HepG2 (cell line): ENCODE results near the gene TSPAN9. TPM values are rescaled to one million over a fixed set of nuclear protein-coding genes. Genes with fewer than 3 reads are reported as not detected.

Experiments
- ATAC-seq: fragments of 200-7000 bp; cut with Tn5 transposase; 3 replicates; pipeline ENCODE4 v1.9.1; 2020; ENCODE audit warnings: mild to moderate bottlenecking, moderate library complexity
- BruUV-seq: library from RNA; stranded (reverse); fragments of 400-500 nt; replicated peaks from 2 replicates; lab custom pipeline; 2021; lab: Mats Ljungman, UMichigan
- CTCF ChIA-PET: fragments of 300-600 bp; formaldehyde crosslinking; extraction: SDS; loops from one replicate; lab custom pipeline; 2021; ENCODE audit warnings: low total read pairs, inconsistent platforms, low intra/inter-chr PET ratio; lab: Yijun Ruan, JAX
- POLR2A ChIA-PET: fragments of 350-600 bp; sonication (Branson Sonifier 250); formaldehyde crosslinking; loops from one replicate; lab custom pipeline; 2020; ENCODE audit warnings: antibody characterized with exemption, inconsistent platforms; lab: Yijun Ruan, JAX
- DNase-seq: peaks from one replicate; pipeline ENCODE4 v3.0.0-alpha.2; 2015; ENCODE audit warnings: low spot score
- FAIRE-seq: peaks from 3 replicates; lab custom pipeline; 2011; peaks lifted over from hg19 to GRCh38; lab: Jason Lieb, UNC
- H2AFZ ChIP-seq: one replicate; pipeline ENCODE4 v1.6.1; 2011; ENCODE audit warnings: low read length, inconsistent platforms
- H3K27ac ChIP-seq: fragments of 300-600 bp; 3 replicates; pipeline ENCODE4 v1.8.0; 2011; ENCODE audit warnings: mixed run types, mild to moderate bottlenecking, mixed read lengths, low read length, inconsistent platforms; ENCODE audit not compliant: insufficient read depth; ENCODE audit errors: extremely low read length
- H3K27me3 ChIP-seq, 2 experiments: fragments of 200-600 bp in 1 of 2; 2 replicates in 1 of 2; 3 replicates in 1 of 2; pipeline versions ENCODE4 v1.6.0 to v1.8.0; 2011; ENCODE audit warnings: low read length in 2 of 2, mild to moderate bottlenecking in 2 of 2, moderate library complexity in 2 of 2, inconsistent platforms in 1 of 2; ENCODE audit not compliant: insufficient read depth in 2 of 2, control insufficient read depth in 1 of 2
- H3K36me3 ChIP-seq, 2 experiments: fragments of 200-600 bp in 1 of 2; replicated peaks in 1 of 2; 2 replicates in 1 of 2; 3 replicates in 1 of 2; pipeline versions ENCODE4 v1.5.1 to v1.8.0; 2011; ENCODE audit warnings: low read length in 2 of 2, inconsistent platforms in 1 of 2; ENCODE audit not compliant: insufficient read depth in 2 of 2, control insufficient read depth in 1 of 2
- H3K4me1 ChIP-seq: 2 replicates; pipeline ENCODE4 v1.5.1; 2012; ENCODE audit warnings: low read length, inconsistent platforms; ENCODE audit not compliant: insufficient read depth
- H3K4me2 ChIP-seq: 2 replicates; pipeline ENCODE4 v1.6.0; 2011; ENCODE audit warnings: low read depth, low read length, inconsistent platforms
- H3K4me3 ChIP-seq, 3 experiments: fragments of 200-600 bp in 1 of 3; sonication (generic), shearing (Covaris generic) in 1 of 3; replicated peaks in 1 of 3; 2 replicates each; pipeline ENCODE4 v1.5.1; 2011 to 2016; ENCODE audit warnings: low read length in 3 of 3, inconsistent platforms in 2 of 3, low read depth in 2 of 3, mild to moderate bottlenecking in 2 of 3, control low read depth in 1 of 3, mixed read lengths in 1 of 3; ENCODE audit not compliant: insufficient read depth in 1 of 3
- H3K79me2 ChIP-seq: one replicate; pipeline ENCODE4 v1.6.1; 2011; ENCODE audit warnings: low read length, inconsistent platforms; ENCODE audit not compliant: insufficient read depth
- H3K9ac ChIP-seq: 2 replicates; pipeline ENCODE4 v1.6.0; 2011; ENCODE audit warnings: mild to moderate bottlenecking, low read depth, low read length, inconsistent platforms; ENCODE audit not compliant: insufficient read depth
- H3K9me3 ChIP-seq: 2 replicates; pipeline ENCODE4 v1.5.1; 2012; ENCODE audit warnings: mild to moderate bottlenecking, low read length
- H4K20me1 ChIP-seq: 2 replicates; pipeline ENCODE4 v1.6.0; 2011; ENCODE audit warnings: inconsistent platforms, mild to moderate bottlenecking, low read length, moderate library complexity; ENCODE audit not compliant: insufficient read depth
- AGO1 ChIP-seq: fragments of 200-400 bp; formaldehyde crosslinking; IDR thresholded peaks from 2 replicates; pipeline ENCODE4 v1.6.1; 2017; ENCODE audit warnings: mild to moderate bottlenecking, low read depth, low read length, moderate library complexity; ENCODE audit not compliant: poor library complexity, severe bottlenecking
- CCDC6 ChIP-seq: sonication (generic); formaldehyde crosslinking; IDR thresholded peaks from 2 replicates; pipeline ENCODE4 v1.8.1; 2022; ENCODE audit warnings: mild to moderate bottlenecking, missing genetic modification reagents, moderate library complexity
- ELF1 ChIP-seq: sonication (generic); formaldehyde crosslinking; IDR thresholded peaks from 2 replicates; pipeline ENCODE4 v1.4.0; 2020; ENCODE audit warnings: missing genetic modification reagents
- KDM1A ChIP-seq: IDR thresholded peaks from 2 replicates; pipeline ENCODE4 v1.6.1; 2016; ENCODE audit warnings: missing compliant biosample characterization
- NR1H2 ChIP-seq: sonication (generic); formaldehyde crosslinking; IDR thresholded peaks from 2 replicates; pipeline ENCODE4 v1.8.1; 2022; ENCODE audit warnings: low read depth, missing genetic modification reagents, borderline replicate concordance
- PAX8 ChIP-seq: sonication (generic); formaldehyde crosslinking; IDR thresholded peaks from 2 replicates; pipeline ENCODE4 v1.8.0; 2022; ENCODE audit warnings: mild to moderate bottlenecking, missing genetic modification reagents, borderline replicate concordance
- SIN3B ChIP-seq: fragments of 150-350 bp; IDR thresholded peaks from 2 replicates; pipeline ENCODE4 v1.6.1; 2014; ENCODE audit warnings: low read length
- SMARCC2 ChIP-seq: fragments of 450-650 bp; IDR thresholded peaks from 2 replicates; pipeline ENCODE4 v1.6.1; 2017; ENCODE audit warnings: antibody characterized with exemption, mild to moderate bottlenecking
- SRSF4 ChIP-seq: fragments of 200-400 bp; formaldehyde crosslinking; IDR thresholded peaks from one replicate; pipeline ENCODE4 v1.6.1; 2018; ENCODE audit warnings: mild to moderate bottlenecking, low read depth, low read length, moderate library complexity; ENCODE audit not compliant: poor library complexity, severe bottlenecking
- ZNF768 ChIP-seq: sonication (generic); formaldehyde crosslinking; IDR thresholded peaks from 2 replicates; pipeline ENCODE4 v1.4.0; 2020; ENCODE audit warnings: missing genetic modification reagents
- ZNF782 ChIP-seq: sonication (generic); formaldehyde crosslinking; IDR thresholded peaks from 2 replicates; pipeline ENCODE4 v1.4.0; 2020; ENCODE audit warnings: missing genetic modification reagents, mild to moderate bottlenecking, borderline replicate concordance
- WGBS: methylation state at CpG from one replicate; pipeline ENCODE4 v1.1.6; 2017; ENCODE audit warnings: low lambda C conversion rate; 5-methylcytosine and 5-hydroxymethylcytosine counted together
- in situ Hi-C: cut with HindIII; loops from 2 replicates; pipeline ENCODE4 v1.10.0; 2017; ENCODE audit warnings: low pct_unique_long_range_greater_than_20kb; ENCODE audit not compliant: extremely low pct_ligation_motif_present
- intact Hi-C: fragments of 100-400 bp; cut with micrococcal nuclease; formaldehyde crosslinking; loops from one replicate; pipeline ENCODE4 v1.10.0; 2022; ENCODE audit not compliant: unreplicated experiment
- polyA plus RNA-seq, 8 experiments: library from polyadenylated mRNA; depleted of rRNA in 3 of 8; stranded (reverse) in 7 of 8; unstranded in 1 of 8; fragments of >200 nt; fragmentation: Illumina TruSeq in 4 of 8; extraction: Trizol in 4 of 8; gene quantifications; 2 replicates each; pipeline versions ENCODE4 v1.2.1 to v1.2.3, GENCODE V29; 2011 to 2016; ENCODE audit warnings: low read depth in 4 of 8, missing spikeins in 1 of 8, mixed read lengths in 1 of 8; ENCODE audit not compliant: insufficient read depth in 1 of 8
- total RNA-seq, 5 experiments: library from RNA; depleted of rRNA; stranded (reverse); fragments of >200 nt; fragmentation: Illumina TruSeq; extraction: Trizol; gene quantifications; 2 replicates each; pipeline ENCODE4 v1.2.3, GENCODE V29; 2016; ENCODE audit warnings: low read depth in 1 of 5
- TF ChIP-seq, protein P1 (sequence below): sonication (generic); formaldehyde crosslinking; IDR thresholded peaks from 2 replicates; pipeline ENCODE4 v1.5.1; 2020; ENCODE audit warnings: missing genetic modification reagents, mild to moderate bottlenecking, borderline replicate concordance
- TF ChIP-seq, protein P2 (sequence below): sonication (generic); formaldehyde crosslinking; IDR thresholded peaks from 2 replicates; pipeline ENCODE4 v1.4.0; 2020; ENCODE audit warnings: low read depth, missing genetic modification reagents
- TF ChIP-seq, protein P3 (sequence below): sonication (generic); formaldehyde crosslinking; IDR thresholded peaks from 2 replicates; pipeline ENCODE4 v1.8.0; 2022; ENCODE audit warnings: missing genetic modification reagents, low read depth, mild to moderate bottlenecking, borderline replicate concordance
- TF ChIP-seq, protein P4 (sequence below): conservative IDR thresholded peaks from 2 replicates; pipeline ENCODE4 v1.6.1; 2018; ENCODE audit warnings: missing genetic modification reagents

TSPAN9 gene
- total and polyA plus RNA-seq, 2 of the 13 experiments (the other 11 are each of a cell fraction or from before 2014, with no cell fraction given): 18.1 to 42.3 TPM

DNA sequence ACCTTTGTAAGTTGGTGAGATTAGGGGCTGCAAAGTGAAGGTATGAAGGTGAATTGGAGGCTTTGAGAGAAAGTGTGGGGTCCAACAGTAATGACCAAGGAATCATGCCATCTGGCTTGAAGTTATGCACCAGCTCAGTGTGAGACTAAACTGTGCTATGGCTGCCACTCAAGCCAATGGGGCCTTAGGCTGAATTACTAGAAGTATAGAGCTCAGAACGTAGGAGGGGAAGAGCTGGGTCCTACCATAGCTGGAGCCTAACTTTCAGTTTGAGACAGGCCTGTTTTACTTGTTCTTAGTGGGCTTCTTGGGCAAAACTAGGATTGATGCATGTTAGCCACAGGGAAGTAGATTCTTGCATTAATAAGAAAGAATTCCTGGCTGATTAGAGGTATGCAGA lies 194.0 kb downstream of the TSPAN9 start (continued):
- TF ChIP-seq, protein P1, sequence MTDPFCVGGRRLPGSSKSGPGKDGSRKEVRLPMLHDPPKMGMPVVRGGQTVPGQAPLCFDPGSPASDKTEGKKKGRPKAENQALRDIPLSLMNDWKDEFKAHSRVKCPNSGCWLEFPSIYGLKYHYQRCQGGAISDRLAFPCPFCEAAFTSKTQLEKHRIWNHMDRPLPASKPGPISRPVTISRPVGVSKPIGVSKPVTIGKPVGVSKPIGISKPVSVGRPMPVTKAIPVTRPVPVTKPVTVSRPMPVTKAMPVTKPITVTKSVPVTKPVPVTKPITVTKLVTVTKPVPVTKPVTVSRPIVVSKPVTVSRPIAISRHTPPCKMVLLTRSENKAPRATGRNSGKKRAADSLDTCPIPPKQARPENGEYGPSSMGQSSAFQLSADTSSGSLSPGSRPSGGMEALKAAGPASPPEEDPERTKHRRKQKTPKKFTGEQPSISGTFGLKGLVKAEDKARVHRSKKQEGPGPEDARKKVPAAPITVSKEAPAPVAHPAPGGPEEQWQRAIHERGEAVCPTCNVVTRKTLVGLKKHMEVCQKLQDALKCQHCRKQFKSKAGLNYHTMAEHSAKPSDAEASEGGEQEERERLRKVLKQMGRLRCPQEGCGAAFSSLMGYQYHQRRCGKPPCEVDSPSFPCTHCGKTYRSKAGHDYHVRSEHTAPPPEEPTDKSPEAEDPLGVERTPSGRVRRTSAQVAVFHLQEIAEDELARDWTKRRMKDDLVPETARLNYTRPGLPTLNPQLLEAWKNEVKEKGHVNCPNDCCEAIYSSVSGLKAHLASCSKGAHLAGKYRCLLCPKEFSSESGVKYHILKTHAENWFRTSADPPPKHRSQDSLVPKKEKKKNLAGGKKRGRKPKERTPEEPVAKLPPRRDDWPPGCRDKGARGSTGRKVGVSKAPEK (CRISPR knock-in tag): no peak
- TF ChIP-seq, protein P2, sequence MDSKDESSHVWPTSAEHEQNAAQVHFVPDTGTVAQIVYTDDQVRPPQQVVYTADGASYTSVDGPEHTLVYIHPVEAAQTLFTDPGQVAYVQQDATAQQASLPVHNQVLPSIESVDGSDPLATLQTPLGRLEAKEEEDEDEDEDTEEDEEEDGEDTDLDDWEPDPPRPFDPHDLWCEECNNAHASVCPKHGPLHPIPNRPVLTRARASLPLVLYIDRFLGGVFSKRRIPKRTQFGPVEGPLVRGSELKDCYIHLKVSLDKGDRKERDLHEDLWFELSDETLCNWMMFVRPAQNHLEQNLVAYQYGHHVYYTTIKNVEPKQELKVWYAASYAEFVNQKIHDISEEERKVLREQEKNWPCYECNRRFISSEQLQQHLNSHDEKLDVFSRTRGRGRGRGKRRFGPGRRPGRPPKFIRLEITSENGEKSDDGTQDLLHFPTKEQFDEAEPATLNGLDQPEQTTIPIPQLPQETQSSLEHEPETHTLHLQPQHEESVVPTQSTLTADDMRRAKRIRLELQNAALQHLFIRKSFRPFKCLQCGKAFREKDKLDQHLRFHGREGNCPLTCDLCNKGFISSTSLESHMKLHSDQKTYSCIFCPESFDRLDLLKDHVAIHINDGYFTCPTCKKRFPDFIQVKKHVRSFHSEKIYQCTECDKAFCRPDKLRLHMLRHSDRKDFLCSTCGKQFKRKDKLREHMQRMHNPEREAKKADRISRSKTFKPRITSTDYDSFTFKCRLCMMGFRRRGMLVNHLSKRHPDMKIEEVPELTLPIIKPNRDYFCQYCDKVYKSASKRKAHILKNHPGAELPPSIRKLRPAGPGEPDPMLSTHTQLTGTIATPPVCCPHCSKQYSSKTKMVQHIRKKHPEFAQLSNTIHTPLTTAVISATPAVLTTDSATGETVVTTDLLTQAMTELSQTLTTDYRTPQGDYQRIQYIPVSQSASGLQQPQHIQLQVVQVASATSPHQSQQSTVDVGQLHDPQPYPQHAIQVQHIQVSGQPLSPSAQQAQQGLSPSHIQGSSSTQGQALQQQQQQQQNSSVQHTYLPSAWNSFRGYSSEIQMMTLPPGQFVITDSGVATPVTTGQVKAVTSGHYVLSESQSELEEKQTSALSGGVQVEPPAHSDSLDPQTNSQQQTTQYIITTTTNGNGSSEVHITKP (CRISPR knock-in tag): no peak
- no peak for TF ChIP-seq SMARCC2
- no peak for TF ChIP-seq SIN3B
- TF ChIP-seq, protein P3, sequence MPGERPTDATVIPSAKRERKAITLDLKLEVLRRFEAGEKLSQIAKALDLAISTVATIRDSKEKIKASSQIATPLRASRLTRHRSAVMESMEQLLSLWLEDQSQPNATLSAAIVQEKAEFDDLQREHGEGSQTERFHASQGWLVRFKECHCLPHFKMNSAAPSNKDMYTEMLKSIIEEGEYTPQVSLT (CRISPR knock-in tag): no peak

DNA sequence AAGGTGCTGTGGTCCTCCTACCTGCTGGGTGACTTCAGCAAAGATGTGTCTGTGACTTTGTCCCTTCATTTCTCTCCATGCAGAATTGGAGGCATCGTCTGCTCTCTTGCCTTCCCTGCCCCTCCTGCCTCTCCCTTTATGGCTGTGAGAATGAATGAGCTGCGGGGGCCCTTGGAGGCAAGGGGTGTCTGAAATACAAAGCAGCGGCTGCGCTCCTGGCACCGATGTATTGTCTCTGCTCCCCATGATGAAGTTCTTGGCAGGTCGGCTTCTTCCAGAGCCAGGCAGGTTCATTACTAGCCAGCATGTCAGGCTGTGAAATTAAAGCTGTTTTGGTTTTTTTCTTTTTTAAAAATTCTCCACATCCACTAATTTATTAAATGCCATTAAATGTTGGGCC lies 194.5 kb downstream of the TSPAN9 start:
- H2AFZ ChIP-seq: no peak overlapping the region
- no peaks in the 10 kb centered on the region for H3K79me2 ChIP-seq
- H4K20me1 ChIP-seq: peaks cover 19% of the 10 kb centered on the region; the same call in 1 of the 2 replicates
- no peaks in the 10 kb centered on the region for H3K27me3 ChIP-seq
- H3K9me3 ChIP-seq: no peaks in the 10 kb centered on the region
- no peak overlapping the region for H3K4me3 ChIP-seq
- H3K36me3 ChIP-seq: no peaks in the 10 kb centered on the region; a peak in 2 of 5 replicates
- no peak overlapping the region for H3K9ac ChIP-seq
- POLR2A ChIA-PET: no interaction called here
- H3K4me2 ChIP-seq: no peak overlapping the region
- ATAC-seq (no peak), DNase-seq (no peak), FAIRE-seq (no peak)
- BruUV-seq: no TSS peak
- CTCF ChIA-PET: no interaction called here
- 97% methylated on average over 6 of the region's 6 CpGs for WGBS
- no peak overlapping the region for H3K27ac ChIP-seq
- in situ Hi-C loops: loop anchor here (5.0 to 10.0 kb wide), 2 partner anchors 139 to 197 kb away; partner anchors contain the start of gene TSPAN9
- intact Hi-C loops: no loop called here
- H3K4me1 ChIP-seq: no peaks in the 10 kb centered on the region
- TF ChIP-seq KDM1A (CRISPR knock-in tag) (no peak), PAX8 (no peak), CCDC6 (CRISPR knock-in tag) (no peak), NR1H2 (CRISPR knock-in tag) (no peak), SRSF4 (no peak), AGO1 (no peak), ELF1 (no peak), ZNF768 (no peak), ZNF782 (CRISPR knock-in tag) (no peak)
- TF ChIP-seq, protein P4, sequence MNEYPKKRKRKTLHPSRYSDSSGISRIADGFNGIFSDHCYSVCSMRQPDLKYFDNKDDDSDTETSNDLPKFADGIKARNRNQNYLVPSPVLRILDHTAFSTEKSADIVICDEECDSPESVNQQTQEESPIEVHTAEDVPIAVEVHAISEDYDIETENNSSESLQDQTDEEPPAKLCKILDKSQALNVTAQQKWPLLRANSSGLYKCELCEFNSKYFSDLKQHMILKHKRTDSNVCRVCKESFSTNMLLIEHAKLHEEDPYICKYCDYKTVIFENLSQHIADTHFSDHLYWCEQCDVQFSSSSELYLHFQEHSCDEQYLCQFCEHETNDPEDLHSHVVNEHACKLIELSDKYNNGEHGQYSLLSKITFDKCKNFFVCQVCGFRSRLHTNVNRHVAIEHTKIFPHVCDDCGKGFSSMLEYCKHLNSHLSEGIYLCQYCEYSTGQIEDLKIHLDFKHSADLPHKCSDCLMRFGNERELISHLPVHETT (CRISPR knock-in tag): no peak
